Ishikawa (cell line): ENCODE results near the gene CDK6.

Source experiments
- EGR1 ChIP-seq: IDR thresholded peaks from 2 replicates; pipeline ENCODE4 v1.6.1; 2012
- MAX ChIP-seq: IDR thresholded peaks from 2 replicates; pipeline ENCODE4 v1.6.1; 2012

GRCh38 chr7:92742186-92742585 lies 94.2 kb downstream of the CDK6 start:
- TF ChIP-seq EGR1 (no peak), MAX (no peak)
